ENCODE results near the gene KLHL6. TPM values are rescaled to one million over a fixed set of nuclear protein-coding genes. Genes with fewer than 3 reads are reported as not detected.
"Not testable (repeated sequence)": the region's sequence is repeated elsewhere in the genome, so short reads cannot be mapped to it uniquely, and the experiment has no call there.

KLHL6 gene, protein sequence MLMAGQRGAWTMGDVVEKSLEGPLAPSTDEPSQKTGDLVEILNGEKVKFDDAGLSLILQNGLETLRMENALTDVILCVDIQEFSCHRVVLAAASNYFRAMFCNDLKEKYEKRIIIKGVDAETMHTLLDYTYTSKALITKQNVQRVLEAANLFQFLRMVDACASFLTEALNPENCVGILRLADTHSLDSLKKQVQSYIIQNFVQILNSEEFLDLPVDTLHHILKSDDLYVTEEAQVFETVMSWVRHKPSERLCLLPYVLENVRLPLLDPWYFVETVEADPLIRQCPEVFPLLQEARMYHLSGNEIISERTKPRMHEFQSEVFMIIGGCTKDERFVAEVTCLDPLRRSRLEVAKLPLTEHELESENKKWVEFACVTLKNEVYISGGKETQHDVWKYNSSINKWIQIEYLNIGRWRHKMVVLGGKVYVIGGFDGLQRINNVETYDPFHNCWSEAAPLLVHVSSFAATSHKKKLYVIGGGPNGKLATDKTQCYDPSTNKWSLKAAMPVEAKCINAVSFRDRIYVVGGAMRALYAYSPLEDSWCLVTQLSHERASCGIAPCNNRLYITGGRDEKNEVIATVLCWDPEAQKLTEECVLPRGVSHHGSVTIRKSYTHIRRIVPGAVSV
- total RNA-seq (2014; rRNA removed; shearing (Covaris generic)), result not detected in 2 replicates

DNA sequence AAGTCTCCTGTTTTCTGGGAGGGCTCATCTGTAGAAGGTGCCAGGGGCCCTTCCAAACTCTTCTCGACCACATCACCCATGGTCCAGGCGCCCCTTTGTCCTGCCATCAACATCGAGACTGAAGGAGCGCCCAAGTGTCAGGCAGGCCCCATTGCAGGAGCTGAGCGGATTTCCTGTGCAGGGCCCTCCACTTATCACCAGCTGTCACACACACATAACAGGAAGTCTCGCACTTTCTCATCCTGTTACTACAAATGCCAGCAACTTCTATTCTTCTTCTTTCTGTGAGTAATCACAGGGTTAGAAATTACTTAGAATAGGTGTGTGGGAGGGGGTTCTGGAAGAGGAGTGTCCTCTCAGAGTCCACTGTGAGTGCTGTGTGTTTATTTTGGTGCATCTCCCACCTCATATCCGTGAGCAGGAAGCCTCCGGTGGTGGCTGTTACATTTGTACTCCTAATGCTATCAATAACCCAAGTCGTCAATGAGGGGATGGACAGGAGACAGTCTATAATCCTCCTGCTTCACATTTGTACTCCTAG is at the start of gene KLHL6:
TSS of gene KLHL6 (minus strand) at position 166 of the 541 bp plus-strand sequence. CDS start at position 113, 53 bp downstream.
- DNase-seq (ENCODE audit: low read depth), result no peak

DNA sequence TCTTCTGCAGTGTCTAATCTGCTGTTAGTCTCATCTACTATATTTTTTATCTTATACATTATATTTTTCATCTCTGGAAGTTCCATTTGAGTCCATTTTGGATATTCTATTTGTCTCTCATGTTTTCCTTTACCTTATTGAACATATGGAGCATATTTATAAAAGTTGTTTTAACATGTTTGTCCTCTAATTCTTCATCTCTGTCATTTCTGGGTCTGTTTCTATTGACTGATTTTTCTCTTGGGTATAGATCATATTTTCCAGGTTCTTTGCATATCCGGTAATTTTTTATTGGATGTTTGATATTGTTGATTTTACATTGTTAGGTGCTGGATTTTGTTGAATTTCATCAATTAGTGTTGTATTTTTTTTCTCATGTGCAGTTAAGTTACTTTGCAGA is 42.5 kb upstream of the KLHL6 start:
- no peak for DNase-seq (ENCODE audit: low read depth)

DNA sequence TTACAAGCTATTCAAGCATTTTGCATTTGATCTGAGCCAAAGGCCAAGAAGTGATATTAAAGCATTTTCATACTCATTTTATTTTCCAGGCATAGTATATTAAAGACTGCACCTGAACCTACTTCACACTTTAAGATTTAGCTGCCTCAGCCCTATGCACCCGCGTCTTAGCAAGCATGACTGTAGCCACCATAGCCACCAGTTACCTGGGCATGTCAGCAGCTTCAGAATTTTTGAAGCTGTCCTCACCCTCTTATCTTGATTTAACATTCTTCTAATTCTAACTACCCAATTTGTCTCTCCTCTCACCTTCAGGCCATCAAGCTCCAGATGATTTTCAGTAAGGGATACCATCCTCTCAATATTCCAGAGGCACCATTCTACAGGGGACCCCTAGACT is 39.1 kb upstream of the KLHL6 start:
- DNase-seq (ENCODE audit: low read depth), result no peak

DNA sequence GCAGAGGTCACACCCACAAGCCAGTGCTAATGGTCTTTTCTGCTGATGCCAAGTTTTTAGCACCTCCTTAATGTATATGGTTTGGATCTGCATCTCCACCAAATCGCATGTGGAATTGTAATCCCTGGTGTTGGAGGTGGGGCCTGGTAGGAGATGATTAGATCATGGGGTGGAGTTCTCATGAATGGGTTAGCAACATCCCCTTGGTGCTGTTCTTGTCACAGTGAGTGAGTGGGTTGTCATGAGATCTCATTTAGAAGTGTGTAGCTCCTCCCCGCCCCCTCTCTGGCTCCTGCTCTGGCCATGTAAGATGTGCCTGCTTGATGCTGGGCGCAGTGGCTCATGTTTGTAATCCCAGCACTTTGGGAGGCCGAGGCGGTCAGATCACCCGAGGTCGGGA is 37.3 kb upstream of the KLHL6 start:
- DNase-seq (ENCODE audit: low read depth), result no peak

DNA sequence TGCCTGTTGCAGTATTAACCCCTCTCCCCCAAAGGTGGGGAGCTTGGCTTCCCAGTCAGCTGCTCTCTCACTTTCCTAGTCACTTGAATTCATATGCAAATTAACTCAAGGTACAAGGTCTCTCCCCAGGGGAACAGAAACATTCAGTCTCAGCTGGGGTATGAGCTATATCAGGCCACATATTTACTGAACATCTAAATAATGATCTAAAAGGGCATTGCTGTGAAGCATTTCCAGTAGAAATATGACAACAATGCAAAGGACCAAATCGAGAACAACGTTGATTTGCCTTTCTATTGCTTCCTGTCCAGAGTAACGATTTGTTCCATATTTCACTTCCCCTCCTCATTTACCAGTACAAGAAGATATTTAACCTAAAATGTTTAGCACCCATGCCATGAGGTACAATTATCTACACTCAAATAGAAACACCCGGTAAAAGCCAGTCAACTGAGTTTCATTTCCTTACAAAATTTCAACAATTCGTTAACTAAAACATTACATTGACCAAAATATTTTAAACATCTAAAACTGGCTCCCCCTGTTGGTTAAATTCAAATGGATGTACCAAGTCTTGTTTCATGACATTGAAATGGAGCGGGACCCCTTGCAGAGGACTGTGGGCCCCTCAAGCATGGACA is 36.5 kb upstream of the KLHL6 start:
- DNase-seq (ENCODE audit: low read depth), result no peak

DNA sequence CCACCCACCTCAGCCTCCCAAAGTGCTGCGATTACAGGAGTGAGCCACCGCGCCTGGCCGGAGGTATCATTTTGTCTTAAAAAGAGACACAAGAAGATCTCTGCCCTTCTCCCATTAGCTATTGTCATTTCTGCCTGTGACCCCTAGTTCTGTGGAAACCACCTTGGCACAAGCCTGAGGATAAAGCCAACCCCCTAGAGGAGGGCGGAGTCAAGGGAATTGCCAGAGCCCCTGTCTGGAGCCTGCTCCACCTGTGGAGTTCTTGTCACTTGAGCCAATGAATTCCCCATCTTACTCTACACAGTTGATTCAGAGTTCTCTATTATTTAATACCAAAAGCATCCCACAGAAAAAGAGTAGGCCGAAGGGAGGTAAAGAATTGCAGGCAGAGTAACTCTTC is 34.9 kb upstream of the KLHL6 start:
- no peak for DNase-seq (ENCODE audit: low read depth)

DNA sequence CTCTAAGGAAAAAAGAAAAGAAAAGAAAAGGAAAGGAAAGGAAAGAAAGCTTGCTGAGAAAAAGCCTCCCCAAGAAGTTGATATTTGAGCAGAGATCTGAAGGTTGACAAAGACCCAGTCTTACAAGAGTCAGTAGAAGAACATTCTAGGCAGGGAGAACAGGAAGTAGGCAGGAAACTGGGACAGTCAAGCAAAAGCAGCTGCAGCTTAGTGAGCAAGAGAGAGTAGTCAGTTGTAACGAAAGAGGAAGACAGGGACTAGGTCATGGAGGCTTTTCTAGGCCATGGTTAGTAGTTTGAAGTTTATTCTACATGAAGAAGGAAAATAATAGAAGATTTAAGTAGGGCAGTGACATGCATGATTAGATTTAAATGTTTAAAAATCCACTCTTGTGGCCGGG is 31.8 kb upstream of the KLHL6 start:
- no peak for DNase-seq (ENCODE audit: low read depth)

DNA sequence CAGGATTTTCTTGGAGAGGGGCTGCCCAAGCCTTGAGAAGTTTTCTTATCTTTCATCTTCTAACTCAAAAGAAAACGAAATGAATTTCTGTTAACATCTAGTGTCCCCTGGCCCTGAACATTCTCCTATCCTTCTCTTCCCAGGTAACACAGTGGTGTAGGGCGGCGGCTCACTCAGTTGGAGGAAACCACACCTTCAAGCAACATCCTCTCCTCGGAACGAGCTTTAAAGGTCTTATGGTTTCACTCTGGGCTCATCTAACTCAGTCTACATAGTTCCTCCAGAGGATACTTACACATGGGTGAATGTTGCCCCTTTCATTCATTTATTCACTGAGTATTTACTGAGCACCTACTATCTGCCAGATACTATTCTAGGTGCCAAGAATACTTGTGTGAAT is 31.0 kb upstream of the KLHL6 start:
- DNase-seq (ENCODE audit: low read depth), result no peak

DNA sequence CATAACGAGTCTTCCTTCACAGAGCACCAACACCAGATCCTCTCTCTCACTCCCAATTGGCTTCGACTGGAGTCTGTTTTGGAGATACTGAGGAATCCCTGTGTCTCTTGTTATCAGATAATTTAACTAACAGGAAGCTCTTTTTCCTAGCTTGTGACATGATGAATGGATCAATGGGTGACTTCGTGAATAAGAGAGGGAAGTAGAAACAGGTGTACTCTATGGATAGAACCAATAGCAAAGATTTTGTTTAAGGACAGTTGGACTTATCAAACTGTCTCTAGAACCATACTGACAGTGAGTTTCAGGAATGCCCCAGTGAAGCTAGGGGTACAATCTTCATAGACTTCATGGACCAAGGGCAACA is 29.4 kb upstream of the KLHL6 start:
- no peak for DNase-seq (ENCODE audit: low read depth)

DNA sequence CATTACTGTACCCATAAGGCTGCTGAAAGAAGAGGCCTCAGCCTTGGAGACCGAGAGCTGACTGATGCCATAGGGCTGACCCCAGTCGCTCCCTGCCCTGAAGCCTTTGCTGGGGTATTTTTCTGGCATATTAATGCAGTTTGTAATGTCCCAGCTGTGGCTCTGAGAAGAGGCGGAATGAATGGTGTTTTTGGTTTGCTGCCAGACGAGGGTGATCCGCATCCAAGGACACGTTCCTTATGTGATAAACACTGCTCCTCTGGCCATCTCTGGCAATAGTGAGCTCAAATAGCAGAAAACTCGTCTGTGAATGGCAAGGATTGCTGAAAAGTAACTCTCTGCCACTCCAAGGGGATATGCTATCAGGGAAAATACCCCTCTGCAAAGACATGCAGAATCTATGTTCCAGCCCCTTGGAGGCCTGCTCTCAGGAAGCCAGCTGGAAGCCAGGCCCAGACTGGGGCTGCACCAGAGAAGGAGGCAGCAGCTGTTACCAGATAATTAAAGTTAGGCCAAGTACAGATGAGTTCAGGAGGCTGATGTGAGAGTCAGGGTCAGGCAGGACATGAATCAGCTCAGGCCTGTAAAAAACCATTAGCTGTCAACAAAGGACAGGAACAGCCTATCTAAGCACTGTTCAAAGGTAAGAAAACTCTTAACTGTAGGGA is 28.9 kb upstream of the KLHL6 start:
- DNase-seq (ENCODE audit: low read depth), result peak; percentile 5

DNA sequence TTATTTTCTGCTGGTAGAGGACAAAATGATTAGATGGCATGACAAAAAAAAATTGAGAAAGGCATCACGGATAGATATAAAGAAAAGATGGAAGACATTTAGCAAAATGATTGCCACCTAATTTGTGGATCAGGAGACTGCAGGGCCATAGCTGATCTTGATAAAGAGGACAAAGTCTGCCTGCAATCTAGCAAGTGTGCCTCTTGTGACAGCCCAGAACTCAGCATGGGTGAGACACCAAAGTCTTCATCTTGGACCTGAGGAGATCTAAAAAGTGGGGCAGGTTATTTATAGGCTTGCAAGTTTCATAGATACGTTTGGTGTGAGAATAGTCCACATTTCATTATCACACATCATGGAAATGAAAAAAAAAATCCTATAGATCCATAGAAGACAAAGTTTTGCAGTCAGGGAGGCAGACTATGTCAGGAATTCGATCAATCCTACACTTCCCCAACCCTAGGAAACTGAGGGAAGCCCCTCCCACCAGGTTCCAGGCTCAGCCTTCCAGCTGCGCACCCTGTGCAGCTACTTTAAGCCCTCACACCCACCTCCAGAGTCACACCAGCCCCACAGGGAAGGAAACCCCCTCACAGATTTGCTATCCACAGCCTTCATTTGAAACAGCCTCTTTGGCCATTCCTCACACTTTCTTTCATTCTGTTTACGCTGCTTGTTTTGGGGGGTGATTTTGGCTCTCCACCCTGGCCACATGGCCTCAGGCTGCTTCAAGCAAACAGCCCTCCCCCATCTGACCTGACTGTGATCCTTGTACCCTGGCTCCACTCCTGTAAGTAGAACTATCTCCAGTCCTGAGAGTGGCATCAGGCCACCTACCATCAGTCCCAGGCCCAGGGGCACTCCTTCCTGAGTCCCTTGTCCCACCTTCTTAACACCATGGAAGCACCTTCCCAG is 28.1 kb upstream of the KLHL6 start:
- DNase-seq (ENCODE audit: low read depth), result no peak

DNA sequence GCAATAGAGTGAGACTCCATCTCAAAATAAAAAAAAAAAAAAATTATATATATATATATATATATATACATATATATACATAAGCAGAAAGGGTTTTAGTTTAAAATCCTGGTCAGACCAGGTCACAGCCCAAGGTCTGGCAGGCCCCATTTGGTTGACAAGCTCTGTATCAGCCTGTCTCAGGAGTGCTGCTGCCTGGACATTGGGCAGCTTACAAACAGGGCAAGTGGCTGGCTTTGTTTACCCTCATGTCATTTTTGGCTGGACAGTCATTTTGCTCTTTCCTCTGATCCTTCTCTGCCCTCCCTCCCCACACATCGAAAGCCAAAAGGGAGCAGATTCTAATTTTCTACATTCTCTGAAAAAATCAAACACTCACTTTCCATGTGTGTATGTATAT is 26.7 kb upstream of the KLHL6 start:
- DNase-seq (ENCODE audit: low read depth), result no peak

DNA sequence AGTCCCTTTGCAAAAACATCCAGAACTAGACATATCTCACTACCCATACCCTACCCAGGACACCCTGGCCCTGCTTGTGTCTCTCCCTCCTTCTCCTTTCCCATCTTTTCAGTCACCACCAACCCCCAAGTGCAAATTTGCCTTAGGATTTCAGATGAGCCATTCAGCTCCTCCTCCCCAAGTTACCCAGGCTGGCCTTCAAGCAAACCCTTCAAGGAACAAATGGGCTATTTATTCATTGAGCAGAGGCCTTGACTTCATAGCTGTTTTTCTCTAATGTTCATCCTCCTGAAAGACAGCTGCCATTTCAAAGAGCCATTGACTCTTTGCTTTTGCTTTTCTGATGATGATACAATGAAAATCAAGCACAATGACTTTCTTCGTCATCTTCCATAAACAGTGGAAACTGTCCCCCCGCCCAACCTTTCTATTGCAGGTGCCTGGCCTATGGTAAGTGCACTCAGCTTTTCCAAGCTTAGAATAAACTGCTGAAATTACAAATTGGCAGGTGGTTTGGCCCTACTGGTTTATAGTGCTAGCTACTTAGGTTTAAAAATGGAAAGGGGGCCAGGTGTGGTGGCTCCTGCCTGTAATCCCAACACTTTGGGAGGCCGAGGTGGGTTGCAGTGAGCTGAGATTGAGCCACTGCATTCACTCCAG is 26.1 kb upstream of the KLHL6 start:
- no peak for DNase-seq (ENCODE audit: low read depth)

DNA sequence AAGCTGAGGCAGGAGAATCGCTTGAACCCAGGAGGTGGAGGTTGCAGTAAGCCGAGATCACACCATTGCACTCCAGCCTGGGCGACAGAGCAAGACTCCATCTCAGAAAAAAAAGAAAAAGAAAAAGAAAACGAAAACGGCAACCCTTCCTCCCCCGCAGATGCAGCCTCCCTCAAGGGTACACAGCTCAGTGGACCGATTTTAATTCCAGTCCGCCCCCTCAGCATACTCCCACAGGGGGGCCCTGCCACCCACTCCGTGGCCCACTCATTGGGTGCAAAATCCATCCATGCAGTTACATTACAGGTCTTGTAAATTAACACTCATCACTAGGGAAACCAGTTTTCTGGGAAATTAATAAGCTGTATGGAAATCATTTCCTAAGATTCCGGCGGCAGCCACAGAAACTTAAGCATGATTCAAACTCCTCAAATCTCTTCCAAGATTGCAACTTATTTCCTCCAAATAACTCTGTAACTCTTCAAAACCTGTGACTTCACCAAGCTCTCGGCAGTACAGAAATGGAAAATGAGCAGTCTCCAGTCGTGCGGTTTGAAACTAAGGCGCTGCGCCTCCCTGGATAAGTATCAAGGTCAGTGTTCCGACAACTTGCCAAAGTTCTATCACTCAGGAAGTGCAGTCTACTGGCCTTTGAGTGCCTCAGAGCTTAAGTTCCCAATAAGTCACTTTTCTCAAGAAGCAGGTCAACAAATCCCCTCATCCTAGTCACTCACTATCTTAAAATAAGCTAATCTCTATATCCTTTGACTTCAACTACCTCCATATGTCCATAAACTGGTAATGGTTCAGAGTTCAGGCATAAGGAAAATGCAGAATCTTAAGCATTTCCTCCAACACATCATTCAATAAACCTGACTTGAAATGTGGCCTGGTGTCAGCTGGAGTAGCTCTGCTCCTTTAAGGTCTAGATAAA is 24.7 kb upstream of the KLHL6 start:
- DNase-seq (ENCODE audit: low read depth), result no peak

DNA sequence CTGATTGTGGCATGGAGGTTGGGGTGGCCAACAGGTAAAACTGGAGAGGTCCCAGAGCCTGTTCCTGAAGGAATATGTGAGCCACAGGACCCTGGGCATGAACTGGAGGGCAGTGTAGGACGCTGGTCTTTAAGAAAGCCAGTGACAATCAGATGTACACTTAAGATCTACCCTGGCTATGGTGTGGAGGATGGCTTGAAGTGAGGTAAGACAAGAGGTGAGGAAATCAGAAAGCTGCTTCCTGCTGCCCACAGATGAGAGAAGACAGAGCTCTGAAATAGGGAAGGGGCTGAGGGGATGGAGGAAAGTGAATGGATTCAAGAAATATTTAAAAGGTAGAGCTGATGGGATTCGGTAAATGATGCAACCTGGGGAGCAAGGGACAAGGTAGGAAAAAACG is 22.7 kb upstream of the KLHL6 start:
- no peak for DNase-seq (ENCODE audit: low read depth)

DNA sequence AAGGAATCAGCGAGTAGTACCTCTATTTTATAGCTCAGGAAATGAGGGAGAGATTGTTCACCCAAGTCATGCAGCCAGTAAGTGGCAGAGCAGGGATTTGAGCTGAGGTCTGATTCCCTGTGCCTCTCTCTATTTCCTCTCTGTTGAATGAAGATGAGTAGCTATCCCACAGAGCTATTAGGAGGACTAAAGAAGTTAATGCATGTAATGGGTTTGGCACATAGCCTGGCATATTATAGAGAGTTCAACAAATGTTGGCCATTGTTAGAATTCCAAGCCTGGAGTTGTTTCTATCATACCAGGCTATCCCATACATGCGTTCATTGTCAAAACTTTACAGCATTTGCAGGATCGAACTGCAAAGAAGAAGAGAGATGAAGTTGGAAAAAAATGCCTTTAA is 21.8 kb upstream of the KLHL6 start:
- no peak for DNase-seq (ENCODE audit: low read depth)

DNA sequence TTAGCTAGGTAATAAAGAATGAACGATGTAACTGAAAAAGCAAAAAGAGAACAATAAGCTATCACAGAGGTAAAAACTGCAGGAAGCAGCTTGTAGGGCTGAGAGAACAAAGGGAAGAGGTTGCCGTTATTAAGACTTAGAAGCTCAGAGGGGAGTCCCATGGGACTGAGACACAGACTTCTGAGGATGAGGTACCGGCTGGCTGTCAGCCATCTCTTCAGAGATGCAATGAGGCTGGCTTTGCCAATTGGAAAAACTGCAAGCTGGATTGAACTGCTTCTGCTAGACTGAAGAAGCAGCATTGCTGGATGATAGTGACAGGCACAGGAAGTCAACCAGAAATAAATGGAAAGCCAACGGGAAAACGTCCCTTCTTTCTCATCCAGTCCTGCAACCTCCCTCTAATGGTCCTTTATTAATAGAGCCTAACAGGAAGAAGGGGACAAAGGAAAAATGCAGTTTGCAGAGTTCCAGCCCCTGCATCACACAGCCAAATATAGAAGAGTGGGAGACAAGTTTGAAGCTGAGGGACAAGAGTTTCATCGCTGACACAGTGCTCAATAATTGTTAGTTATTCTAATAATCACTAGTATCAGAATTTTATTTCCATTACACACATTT is 21.1 kb upstream of the KLHL6 start:
- DNase-seq (ENCODE audit: low read depth), result peak; percentile 22

DNA sequence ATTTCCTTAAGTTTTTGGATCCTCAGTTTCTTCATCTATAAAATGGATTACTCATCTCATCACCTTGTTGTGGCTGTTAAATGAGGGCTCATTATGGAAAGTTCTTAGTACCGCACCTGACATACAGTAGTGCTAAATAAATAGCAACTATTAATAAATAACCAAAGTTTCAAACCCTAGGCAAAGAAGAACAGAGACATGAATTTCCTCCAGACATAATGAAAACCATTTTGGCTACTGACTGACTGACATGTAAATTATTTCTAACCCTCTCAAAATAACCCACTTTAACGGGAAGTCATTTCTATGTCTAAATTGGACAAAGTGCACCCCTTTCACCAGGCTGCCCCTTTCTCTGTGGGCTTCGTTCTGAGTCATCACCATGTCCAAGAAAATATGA is 17.4 kb upstream of the KLHL6 start:
- DNase-seq (ENCODE audit: low read depth), result no peak

DNA sequence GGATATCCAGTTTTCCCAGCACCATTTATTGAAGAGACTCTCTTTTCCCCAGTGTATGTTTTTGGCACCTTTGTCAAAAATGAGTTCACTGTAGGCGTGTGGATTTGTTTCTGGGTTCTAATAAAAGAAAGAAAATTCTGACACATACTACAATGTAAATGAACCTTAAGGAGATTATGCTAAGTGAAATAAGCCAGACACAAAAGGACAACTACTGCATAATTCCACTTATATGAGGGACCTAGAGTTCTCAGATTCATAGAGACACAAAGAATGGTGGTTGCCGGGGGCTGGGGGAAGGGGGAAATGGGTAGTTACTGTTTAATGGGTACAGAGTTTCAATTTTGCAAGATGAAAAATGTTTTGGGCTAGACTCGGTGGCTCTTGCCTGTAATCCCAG is 14.7 kb upstream of the KLHL6 start:
- not testable (repeated sequence) for DNase-seq (ENCODE audit: low read depth)

Data from Daoy (cell line).